KOPT-K1 (cell line): ENCODE results near the gene CNR2.

ENCODE experiments used
- H3K27ac ChIP-seq: fragments of 200-600 bp; sonication (generic); 2 replicates; pipeline ENCODE4 v1.5.1; 2016; ENCODE audit warnings: antibody characterized with exemption, mild to moderate bottlenecking, low read depth, low read length; ENCODE audit not compliant: poor library complexity, severe bottlenecking
- H3K36me3 ChIP-seq: fragments of 200-600 bp; sonication (generic); 2 replicates; pipeline ENCODE4 v1.5.1; 2017; ENCODE audit warnings: antibody characterized with exemption, mild to moderate bottlenecking, low read length, moderate library complexity; ENCODE audit not compliant: insufficient read depth
- H3K9me3 ChIP-seq: fragments of 200-600 bp; sonication (generic); 2 replicates; pipeline ENCODE4 v1.5.1; 2017; ENCODE audit warnings: antibody characterized with exemption, low read length, mild to moderate bottlenecking; ENCODE audit not compliant: insufficient read depth, poor library complexity, severe bottlenecking

The CNR2 gene

GRCh38 chr1:23927097-23927496 lies 13.9 kb upstream of the CNR2 start:
- no peak overlapping the region for H3K27ac ChIP-seq
- H3K9me3 ChIP-seq: no peaks in the 10 kb centered on the region
- no peaks in the 10 kb centered on the region for H3K36me3 ChIP-seq

- Histone ChIP-seq H3K9me3 (no peaks in the 10 kb centered on the region), H3K36me3 (no peaks in the 10 kb centered on the region), H3K27ac (no peak overlapping the region)
These were observed 12.1 kb upstream of the CNR2 start for GRCh38 chr1:23925279-23925678.

GRCh38 chr1:23924601-23925000 lies 11.4 kb upstream of the CNR2 start:
- H3K9me3 ChIP-seq: no peaks in the 10 kb centered on the region
- H3K27ac ChIP-seq: no peak overlapping the region
- H3K36me3 ChIP-seq: no peaks in the 10 kb centered on the region

GRCh38 chr1:23923592-23924499 lies 10.7 kb upstream of the CNR2 start:
- Histone ChIP-seq H3K36me3 (no peaks in the 10 kb centered on the region), H3K27ac (no peak overlapping the region), H3K9me3 (no peaks in the 10 kb centered on the region)

GRCh38 chr1:23922321-23922943 lies 9.3 kb upstream of the CNR2 start:
- no peak overlapping the region for H3K27ac ChIP-seq
- no peaks in the 10 kb centered on the region for H3K9me3 ChIP-seq
- no peaks in the 10 kb centered on the region for H3K36me3 ChIP-seq

GRCh38 chr1:23916209-23917131 lies 3.3 kb upstream of the CNR2 start:
- Histone ChIP-seq H3K27ac (no peak overlapping the region), H3K36me3 (no peaks in the 10 kb centered on the region), H3K9me3 (no peaks in the 10 kb centered on the region)

GRCh38 chr1:23915466-23915865 lies 2.3 kb upstream of the CNR2 start:
- Histone ChIP-seq H3K36me3 (no peaks in the 10 kb centered on the region), H3K9me3 (no peaks in the 10 kb centered on the region), H3K27ac (no peak overlapping the region)

GRCh38 chr1:23914921-23915320 lies 1.8 kb upstream of the CNR2 start:
- Histone ChIP-seq H3K27ac (no peak overlapping the region), H3K9me3 (no peaks in the 10 kb centered on the region), H3K36me3 (no peaks in the 10 kb centered on the region)

GRCh38 chr1:23911921-23912320 lies 1.2 kb downstream of the CNR2 start:
- Histone ChIP-seq H3K27ac (peak overlapping the region; percentile 85), H3K9me3 (no peaks in the 10 kb centered on the region), H3K36me3 (no peaks in the 10 kb centered on the region)

- H3K36me3 ChIP-seq: no peaks in the 10 kb centered on the region
- peak overlapping the region; percentile 85 for H3K27ac ChIP-seq
- no peaks in the 10 kb centered on the region for H3K9me3 ChIP-seq
These were observed 2.5 kb downstream of the CNR2 start for GRCh38 chr1:23910553-23911246.

GRCh38 chr1:23910144-23910543 lies 3.0 kb downstream of the CNR2 start:
- Histone ChIP-seq H3K27ac (peak overlapping the region; percentile 85), H3K36me3 (no peaks in the 10 kb centered on the region), H3K9me3 (no peaks in the 10 kb centered on the region)

GRCh38 chr1:23909412-23909811 lies 3.8 kb downstream of the CNR2 start:
- no peaks in the 10 kb centered on the region for H3K36me3 ChIP-seq
- H3K27ac ChIP-seq: peak overlapping the region; percentile 85
- no peaks in the 10 kb centered on the region for H3K9me3 ChIP-seq

- peak overlapping the region; percentile 85 for H3K27ac ChIP-seq
These were observed 4.5 kb downstream of the CNR2 start for GRCh38 chr1:23908453-23909341.

GRCh38 chr1:23906731-23907130 lies 6.4 kb downstream of the CNR2 start:
- Histone ChIP-seq H3K36me3 (no peaks in the 10 kb centered on the region; the same call in 1 of the 2 replicates), H3K9me3 (no peaks in the 10 kb centered on the region), H3K27ac (no peak overlapping the region)

More at GRCh38 chr1:23908453-23909341, 4.5 kb downstream of the CNR2 start:
- H3K9me3 ChIP-seq: no peaks in the 10 kb centered on the region
- no peaks in the 10 kb centered on the region for H3K36me3 ChIP-seq
